ENCODE data around the gene MFSD12. TPM values are rescaled to one million over a fixed set of nuclear protein-coding genes. Genes with fewer than 3 reads are reported as not detected.

Gene MFSD12
- polyA plus RNA-seq, 1 donor from 2014 or later = 51.9 TPM

DNA sequence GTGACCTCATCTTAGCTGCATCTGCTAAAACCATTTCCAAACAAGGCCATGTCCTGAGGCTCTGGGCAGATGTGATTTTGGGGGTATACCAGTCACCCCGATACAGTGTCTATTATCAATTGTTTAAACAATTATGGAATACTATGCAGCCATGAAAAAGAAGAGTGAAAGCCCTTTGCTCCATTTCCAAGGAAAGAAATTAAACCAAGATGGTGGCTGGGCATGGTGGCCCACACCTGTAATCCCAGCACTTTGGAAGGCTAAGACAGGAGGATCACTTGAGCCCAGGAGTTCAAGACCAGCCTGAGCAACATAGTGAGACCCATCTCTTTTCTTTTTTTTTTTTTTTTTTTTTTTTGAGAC, 17.6 kb downstream of the MFSD12 start:
- H3K9me3 Mint-ChIP-seq = no peaks in the 10 kb centered on the region
- H3K4me3 Mint-ChIP-seq = no peak overlapping the region
- H3K4me1 Mint-ChIP-seq = no peaks in the 10 kb centered on the region
- peaks cover 2% of the 10 kb centered on the region for H3K36me3 Mint-ChIP-seq
- H3K27ac Mint-ChIP-seq = peak overlapping the region in 2 of 3 donors; percentile 39 to 59
- no peaks in the 10 kb centered on the region for H3K27me3 Mint-ChIP-seq

- Mint-ChIP-seq H3K9me3 (no peaks in the 10 kb centered on the region), H3K4me1 (no peaks in the 10 kb centered on the region), H3K4me3 (no peak within 1 kb of the TSS), H3K36me3 (peaks cover 2% of the 10 kb centered on the region), H3K27ac (peak within 1 kb of the TSS in 2 of 3 donors; percentile 59 to 63), H3K27me3 (no peaks in the 10 kb centered on the region)
Observed at GRCh38 chr19:3538965-3539755, 18.2 kb downstream of the MFSD12 start, which contains the start of gene TEKTIP1. TEKTIP1 (plus strand) TSS chr19:3539174; CDS start chr19:3539178, 4 bp downstream.

DNA sequence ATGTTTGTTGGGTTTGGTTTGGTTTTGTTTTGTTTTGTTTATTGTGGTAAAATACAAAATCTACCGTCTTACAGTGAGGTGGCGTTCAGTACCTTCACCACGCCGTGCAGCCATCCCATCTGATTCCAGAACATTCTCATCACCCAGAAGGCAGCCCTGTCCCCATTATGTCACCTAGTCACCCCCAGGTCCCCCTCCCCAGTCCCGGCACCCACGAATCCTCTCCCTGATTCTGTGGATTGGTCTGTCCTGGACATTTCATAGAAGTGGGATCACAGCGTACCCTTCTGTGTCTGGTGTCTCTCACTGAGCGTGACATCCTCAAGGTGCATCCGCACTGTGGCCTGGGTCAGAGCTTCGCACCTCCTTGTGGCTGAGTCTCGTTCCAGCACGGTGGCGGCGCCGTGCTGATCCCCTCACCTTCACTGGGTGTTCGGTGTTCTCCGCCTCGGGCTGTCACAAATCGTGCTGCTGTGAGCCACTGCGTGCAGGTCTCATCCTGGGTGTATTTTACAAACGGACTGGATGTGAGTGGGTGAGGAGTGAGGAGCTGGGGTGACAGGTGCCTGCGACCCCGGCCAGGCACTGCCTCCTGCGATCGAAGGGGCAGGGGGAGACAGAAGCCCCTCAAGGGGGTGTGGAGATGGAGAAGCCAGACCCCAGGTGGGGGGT, 19.0 kb downstream of the MFSD12 start:
- Mint-ChIP-seq H3K9me3 (no peaks in the 10 kb centered on the region), H3K4me3 (no peak overlapping the region), H3K27me3 (no peaks in the 10 kb centered on the region), H3K4me1 (no peaks in the 10 kb centered on the region), H3K36me3 (peaks cover 2% of the 10 kb centered on the region), H3K27ac (no peak overlapping the region)

DNA sequence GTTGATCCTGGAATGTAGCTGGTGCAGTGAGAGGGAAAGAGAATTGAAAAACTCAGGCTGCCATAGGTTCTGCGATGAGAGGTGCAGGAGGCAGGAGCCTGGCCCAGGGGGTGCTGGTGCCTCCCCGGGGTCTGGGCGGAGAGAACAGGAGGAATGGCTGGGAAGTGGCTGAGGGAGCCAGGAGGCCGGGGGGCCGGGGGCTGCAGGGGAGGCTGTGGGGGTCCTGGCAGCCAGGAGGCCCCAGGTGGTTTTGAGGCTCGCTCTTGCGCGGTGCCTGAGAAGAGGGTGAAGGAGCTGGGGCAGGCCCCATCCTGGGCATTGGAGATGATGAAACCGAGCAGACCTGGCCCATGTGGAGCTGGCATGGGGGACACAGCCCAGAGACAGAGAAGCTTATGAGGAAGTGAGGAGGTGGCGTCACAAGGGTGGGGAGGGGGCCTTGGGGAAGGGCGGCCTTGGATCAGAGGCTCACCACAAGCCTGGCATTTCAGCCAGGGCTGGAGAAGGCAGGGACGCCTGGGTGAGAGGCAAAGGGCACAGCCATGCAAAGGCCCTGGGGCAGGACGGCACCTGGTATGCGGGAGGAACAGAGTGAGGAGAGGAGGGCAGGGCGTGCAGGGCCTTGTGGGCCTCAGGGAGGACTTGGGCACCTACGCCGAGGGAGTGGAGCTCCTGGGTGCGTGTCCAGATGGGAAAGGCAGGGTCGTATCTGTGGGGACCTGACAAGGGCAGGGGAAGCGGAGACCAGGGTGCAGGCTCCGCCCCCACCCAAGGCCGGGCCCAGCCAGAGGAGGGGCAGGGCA, 19.7 kb downstream of the MFSD12 start:
- H3K9me3 Mint-ChIP-seq = no peaks in the 10 kb centered on the region
- peak overlapping the region in 2 of 4 donors; percentile 35 to 65 for H3K4me3 Mint-ChIP-seq
- H3K27me3 Mint-ChIP-seq = no peaks in the 10 kb centered on the region
- H3K36me3 Mint-ChIP-seq = peaks cover 2% of the 10 kb centered on the region
- peak overlapping the region in 1 of 3 donors; percentile 63 for H3K27ac Mint-ChIP-seq
- H3K4me1 Mint-ChIP-seq = no peaks in the 10 kb centered on the region

GRCh38 chr19:3537101-3537437, 20.3 kb downstream of the MFSD12 start:
- H3K36me3 Mint-ChIP-seq = peaks cover 2% of the 10 kb centered on the region
- H3K4me3 Mint-ChIP-seq = peak overlapping the region in 2 of 4 donors; percentile 35 to 65
- no peak overlapping the region for H3K27ac Mint-ChIP-seq
- no peaks in the 10 kb centered on the region for H3K4me1 Mint-ChIP-seq
- no peaks in the 10 kb centered on the region for H3K27me3 Mint-ChIP-seq
- no peaks in the 10 kb centered on the region for H3K9me3 Mint-ChIP-seq

DNA sequence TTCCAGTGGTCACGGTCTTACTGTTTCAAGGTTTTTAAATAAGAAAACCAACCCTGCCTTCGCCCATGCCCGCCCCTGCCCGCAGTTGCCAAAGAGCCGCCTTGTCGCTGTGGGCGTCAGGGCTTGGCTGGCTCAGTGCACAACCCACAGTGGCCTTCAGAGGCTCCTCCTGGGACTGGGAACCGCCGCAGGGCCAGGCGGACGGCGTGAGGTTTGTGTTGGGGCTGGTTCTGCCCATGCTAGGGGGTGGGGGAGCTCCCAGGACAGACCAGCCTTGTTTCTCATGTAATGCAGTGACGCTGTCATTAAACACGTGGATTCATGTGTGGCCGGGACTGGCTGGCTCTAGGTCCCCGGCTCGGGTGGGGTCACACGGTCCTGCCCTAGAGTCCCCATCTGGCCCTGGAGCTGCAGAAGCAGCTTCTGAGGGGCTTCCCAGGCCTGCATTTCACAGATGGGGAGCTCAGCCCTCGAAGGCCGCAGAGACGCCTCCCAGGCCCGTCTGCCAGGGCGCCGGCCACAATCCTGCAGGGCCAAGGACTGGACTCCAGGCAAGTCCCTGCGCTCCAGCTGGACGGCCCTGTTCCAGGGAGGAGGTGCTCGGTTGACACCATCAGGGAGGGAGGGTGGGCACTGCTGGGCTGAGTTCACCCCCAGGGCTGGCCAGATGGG, 20.8 kb downstream of the MFSD12 start:
- H3K4me3 Mint-ChIP-seq = no peak overlapping the region
- H3K4me1 Mint-ChIP-seq = no peaks in the 10 kb centered on the region
- peak overlapping the region in 1 of 3 donors; percentile 12 for H3K27ac Mint-ChIP-seq
- peaks cover 2% of the 10 kb centered on the region for H3K36me3 Mint-ChIP-seq
- H3K27me3 Mint-ChIP-seq = no peaks in the 10 kb centered on the region
- H3K9me3 Mint-ChIP-seq = no peaks in the 10 kb centered on the region

- Mint-ChIP-seq H3K27ac (peak overlapping the region in 1 of 3 donors; percentile 12), H3K4me3 (no peak overlapping the region), H3K9me3 (no peaks in the 10 kb centered on the region), H3K4me1 (no peaks in the 10 kb centered on the region), H3K36me3 (peaks cover 2% of the 10 kb centered on the region), H3K27me3 (no peaks in the 10 kb centered on the region)
Observed at GRCh38 chr19:3535981-3536380, 21.4 kb downstream of the MFSD12 start.

DNA sequence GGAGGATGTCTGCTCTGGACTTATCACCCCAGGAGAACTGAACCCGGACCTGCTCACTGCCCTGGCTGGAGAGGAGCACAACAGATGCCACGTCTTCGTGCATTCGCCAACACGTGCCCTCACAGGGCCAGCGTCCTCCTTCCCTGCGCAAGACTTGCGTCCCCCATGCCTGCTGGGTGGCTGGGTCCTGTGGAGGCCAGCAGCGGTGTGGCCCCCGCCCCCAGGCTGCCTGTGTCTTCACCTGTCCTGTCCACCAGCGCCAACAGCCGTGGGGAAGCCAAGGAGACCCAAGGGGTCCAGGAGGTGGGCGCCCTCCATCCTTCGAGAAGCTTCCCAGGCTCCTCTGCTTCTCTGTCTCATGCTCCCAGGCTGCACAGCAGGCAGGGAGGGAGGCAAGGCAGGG, 21.8 kb downstream of the MFSD12 start:
- H3K27ac Mint-ChIP-seq = no peak overlapping the region
- no peaks in the 10 kb centered on the region for H3K9me3 Mint-ChIP-seq
- no peaks in the 10 kb centered on the region for H3K4me1 Mint-ChIP-seq
- H3K27me3 Mint-ChIP-seq = no peaks in the 10 kb centered on the region
- H3K4me3 Mint-ChIP-seq = no peak overlapping the region
- peaks cover 2% of the 10 kb centered on the region for H3K36me3 Mint-ChIP-seq

DNA sequence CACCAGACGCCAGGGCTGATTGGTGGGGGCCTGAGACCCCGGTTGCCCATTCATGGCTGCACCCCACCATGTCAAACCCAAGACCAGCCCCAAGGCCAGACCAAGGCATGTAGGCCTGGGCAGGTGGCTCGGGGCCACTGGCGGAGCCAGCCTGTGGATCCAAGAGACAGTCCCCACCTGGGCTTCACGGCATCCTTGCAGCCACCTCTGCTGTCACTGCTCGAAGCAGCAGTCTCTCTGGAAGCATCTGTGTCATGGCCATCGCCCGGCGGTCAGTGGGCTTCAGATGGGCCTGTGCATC, 22.2 kb downstream of the MFSD12 start:
- H3K27ac Mint-ChIP-seq = no peak overlapping the region
- H3K27me3 Mint-ChIP-seq = no peaks in the 10 kb centered on the region
- no peak overlapping the region for H3K4me3 Mint-ChIP-seq
- H3K9me3 Mint-ChIP-seq = no peaks in the 10 kb centered on the region
- H3K36me3 Mint-ChIP-seq = peaks cover 2% of the 10 kb centered on the region
- no peaks in the 10 kb centered on the region for H3K4me1 Mint-ChIP-seq

DNA sequence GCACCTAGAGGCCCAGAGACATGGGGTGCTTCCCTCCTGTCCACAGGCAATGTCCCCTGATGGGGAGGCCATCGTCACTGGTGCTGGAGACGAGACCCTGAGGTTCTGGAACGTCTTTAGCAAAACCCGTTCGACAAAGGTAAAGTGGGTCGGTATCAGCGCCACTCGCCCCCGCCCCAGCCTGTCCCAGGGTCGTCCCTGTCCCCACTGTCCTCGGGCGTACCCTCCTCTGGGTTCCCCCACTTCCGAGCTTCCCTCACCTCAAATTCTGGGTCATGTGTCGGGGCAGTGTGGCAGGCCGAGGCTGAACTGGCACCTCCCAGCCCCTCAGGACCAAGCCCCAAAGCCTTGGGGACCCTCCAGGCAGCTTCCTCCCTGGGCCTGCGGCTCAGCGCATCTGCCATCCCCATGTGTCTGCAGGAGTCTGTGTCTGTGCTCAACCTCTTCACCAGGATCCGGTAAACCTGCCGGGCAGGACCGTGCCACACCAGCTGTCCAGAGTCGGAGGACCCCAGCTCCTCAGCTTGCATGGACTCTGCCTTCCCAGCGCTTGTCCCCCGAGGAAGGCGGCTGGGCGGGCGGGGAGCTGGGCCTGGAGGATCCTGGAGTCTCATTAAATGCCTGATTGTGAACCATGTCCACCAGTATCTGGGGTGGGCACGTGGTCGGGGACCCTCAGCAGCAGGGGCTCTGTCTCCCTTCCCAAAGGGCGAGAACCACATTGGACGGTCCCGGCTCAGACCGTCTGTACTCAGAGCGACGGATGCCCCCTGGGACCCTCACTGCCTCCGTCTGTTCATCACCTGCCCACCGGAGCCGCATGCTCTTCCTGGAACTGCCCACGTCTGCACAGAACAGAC, 22.8 kb downstream of the MFSD12 start:
- Mint-ChIP-seq H3K4me3 (no peak overlapping the region), H3K27ac (no peak overlapping the region), H3K36me3 (peaks cover 1% of the 10 kb centered on the region), H3K9me3 (no peaks in the 10 kb centered on the region), H3K4me1 (no peaks in the 10 kb centered on the region), H3K27me3 (no peaks in the 10 kb centered on the region)

- H3K27ac Mint-ChIP-seq = peak overlapping the region in 1 of 3 donors; percentile 48
- H3K9me3 Mint-ChIP-seq = no peaks in the 10 kb centered on the region
- H3K4me1 Mint-ChIP-seq = no peaks in the 10 kb centered on the region
- no peaks in the 10 kb centered on the region for H3K36me3 Mint-ChIP-seq
- no peak overlapping the region for H3K4me3 Mint-ChIP-seq
- no peaks in the 10 kb centered on the region for H3K27me3 Mint-ChIP-seq
Observed at GRCh38 chr19:3533563-3534216, 23.7 kb downstream of the MFSD12 start.

DNA sequence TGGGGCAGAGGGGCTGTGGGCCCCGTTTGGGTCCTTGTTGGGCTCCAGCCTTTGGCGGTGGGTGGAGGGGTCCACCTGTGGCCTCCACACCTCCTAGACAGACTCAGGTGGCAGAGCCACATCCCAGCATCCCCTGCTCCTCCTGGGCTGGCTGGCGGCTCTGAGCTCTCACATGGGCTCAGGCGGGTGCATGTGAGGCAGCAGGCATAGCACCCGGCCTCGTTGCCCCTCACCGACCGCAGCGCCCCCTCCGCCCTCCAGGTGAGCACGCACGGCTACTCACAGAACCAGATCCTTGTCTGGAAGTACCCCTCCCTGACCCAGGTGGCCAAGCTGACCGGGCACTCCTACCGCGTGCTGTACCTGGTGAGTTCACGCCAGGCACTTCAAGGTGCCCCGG, 24.4 kb downstream of the MFSD12 start:
- Mint-ChIP-seq H3K4me3 (no peak overlapping the region), H3K9me3 (no peaks in the 10 kb centered on the region), H3K27ac (peak overlapping the region in 1 of 3 donors; percentile 48), H3K36me3 (no peaks in the 10 kb centered on the region), H3K27me3 (no peaks in the 10 kb centered on the region), H3K4me1 (no peaks in the 10 kb centered on the region)

DNA sequence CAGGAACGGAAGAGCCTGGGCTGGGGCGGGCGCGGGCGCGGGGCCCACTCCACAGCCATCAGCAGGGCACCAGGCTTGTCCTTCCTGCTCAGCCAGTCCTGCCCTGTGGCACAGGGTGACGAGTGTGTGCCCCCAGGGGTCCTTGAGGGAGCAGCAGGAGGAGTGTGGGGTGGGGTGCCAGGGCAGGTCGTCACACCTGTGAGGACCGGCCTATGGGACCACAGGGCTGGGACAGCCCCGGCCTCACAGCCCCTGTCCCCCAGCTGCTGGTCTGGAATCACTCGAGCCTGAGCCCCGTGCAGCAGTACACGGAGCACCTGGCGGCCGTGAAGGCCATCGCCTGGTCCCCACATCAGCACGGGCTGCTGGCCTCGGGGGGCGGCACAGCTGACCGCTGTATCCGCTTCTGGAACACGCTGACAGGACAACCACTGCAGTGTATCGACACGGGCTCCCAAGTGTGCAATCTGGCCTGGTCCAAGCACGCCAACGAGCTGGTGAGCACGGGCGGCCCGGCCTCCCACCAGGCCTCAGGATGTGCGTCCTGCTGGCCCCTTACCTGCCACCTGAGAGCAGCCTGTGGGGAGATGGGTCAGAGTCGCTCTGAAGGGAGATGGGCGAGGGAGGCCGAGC, 25.1 kb downstream of the MFSD12 start:
- Mint-ChIP-seq H3K4me3 (no peak overlapping the region), H3K36me3 (no peaks in the 10 kb centered on the region), H3K9me3 (no peaks in the 10 kb centered on the region), H3K27ac (no peak overlapping the region), H3K27me3 (no peaks in the 10 kb centered on the region), H3K4me1 (no peaks in the 10 kb centered on the region)

All from IgD-negative memory B cell (primary cell).